Neural cell (in vitro differentiated cells): ENCODE results near the gene EMC8. TPM values are rescaled to one million over a fixed set of nuclear protein-coding genes. Genes with fewer than 3 reads are reported as not detected.

ENCODE experiments used
- H2AFZ ChIP-seq: fragments of 200-600, 300-800 bp; sonication (generic), shearing (Covaris generic); 2 replicates; pipeline ENCODE4 v1.6.0; 2014; ENCODE audit warnings: low read depth, mild to moderate bottlenecking, antibody characterized with exemption, low read length, moderate library complexity
- H3F3A ChIP-seq: fragments of 200-600 bp; shearing (Covaris generic); 2 replicates; pipeline ENCODE4 v1.6.1; 2016; ENCODE audit warnings: mild to moderate bottlenecking, moderate library complexity, mixed read lengths, antibody characterized with exemption, low read length; ENCODE audit not compliant: insufficient read depth, poor library complexity, severe bottlenecking
- H3K27ac ChIP-seq: fragments of 200-600, 300-800 bp; sonication (generic), shearing (Covaris generic); 2 replicates; pipeline ENCODE4 v1.5.1; 2014; ENCODE audit warnings: mild to moderate bottlenecking, low read length, moderate library complexity
- H3K27me3 ChIP-seq: fragments of 300-800, 200-600 bp; sonication (generic), shearing (Covaris generic); 2 replicates; pipeline ENCODE4 v1.6.0; 2014; ENCODE audit warnings: mild to moderate bottlenecking, low read depth, low read length, moderate library complexity; ENCODE audit not compliant: insufficient read depth
- H3K36me3 ChIP-seq: fragments of 300-800, 200-600 bp; sonication (generic), shearing (Covaris generic); 2 replicates; pipeline ENCODE4 v1.5.1; 2014; ENCODE audit warnings: mild to moderate bottlenecking, antibody characterized with exemption, low read length, moderate library complexity; ENCODE audit not compliant: insufficient read depth
- H3K4me2 ChIP-seq: fragments of 300-800, 200-600 bp; sonication (generic), shearing (Covaris generic); 2 replicates; pipeline ENCODE4 v1.6.0; 2014; ENCODE audit warnings: mild to moderate bottlenecking, low read length
- H3K4me3 ChIP-seq: fragments of 300-800, 200-600 bp; sonication (generic), shearing (Covaris generic); 2 replicates; pipeline ENCODE4 v1.5.1; 2014; ENCODE audit warnings: mild to moderate bottlenecking, low read length, moderate library complexity
- H3K79me2 ChIP-seq: fragments of 200-600 bp; shearing (Covaris generic); replicated peaks from 2 replicates; pipeline ENCODE4 v1.6.0; 2014; ENCODE audit warnings: mild to moderate bottlenecking, low read length, moderate library complexity; ENCODE audit not compliant: insufficient read depth
- H3K9ac ChIP-seq: fragments of 300-800, 200-600 bp; sonication (generic), shearing (Covaris generic); 2 replicates; pipeline ENCODE4 v1.6.1; 2016; ENCODE audit warnings: mild to moderate bottlenecking, low read length, mixed read lengths
- H3K9me2 ChIP-seq: fragments of 200-600 bp; shearing (Covaris generic); 2 replicates; pipeline ENCODE4 v1.6.1; 2016; ENCODE audit warnings: mild to moderate bottlenecking, low read length, mixed read lengths; ENCODE audit not compliant: insufficient read depth
- H3K9me3 ChIP-seq: fragments of 200-600, 300-800 bp; sonication (generic), shearing (Covaris generic); 2 replicates; pipeline ENCODE4 v1.6.1; 2016; ENCODE audit warnings: mild to moderate bottlenecking, mixed run types, low read length, moderate library complexity, mixed read lengths
- H4K20me1 ChIP-seq: fragments of 200-600 bp; shearing (Covaris generic); 2 replicates; pipeline ENCODE4 v1.6.1; 2016; ENCODE audit warnings: mild to moderate bottlenecking, mixed run types; ENCODE audit not compliant: insufficient read depth
- EP300 ChIP-seq: fragments of 450-650 bp; conservative IDR thresholded peaks from 2 replicates; pipeline ENCODE4 v1.6.1; 2014; ENCODE audit warnings: antibody characterized with exemption, mild to moderate bottlenecking, moderate library complexity; ENCODE audit not compliant: poor library complexity, severe bottlenecking
- EZH2 ChIP-seq: fragments of 200-600, 300-800 bp; shearing (Covaris generic), sonication (generic); IDR thresholded peaks from 2 replicates; pipeline ENCODE4 v1.6.1; 2014; ENCODE audit warnings: antibody characterized with exemption, low read length, borderline replicate concordance, mild to moderate bottlenecking; ENCODE audit not compliant: insufficient read depth, poor library complexity, severe bottlenecking
- MXI1 ChIP-seq: fragments of 450-650 bp; conservative IDR thresholded peaks from 2 replicates; pipeline ENCODE4 v1.6.1; 2014; ENCODE audit warnings: antibody characterized with exemption, mild to moderate bottlenecking; ENCODE audit not compliant: poor library complexity, severe bottlenecking
- POLR2AphosphoS5 ChIP-seq: IDR thresholded peaks from 2 replicates; pipeline ENCODE4 v1.6.1; 2012
- RAD21 ChIP-seq: fragments of 450-650 bp; conservative IDR thresholded peaks from 2 replicates; pipeline ENCODE4 v1.6.1; 2014; ENCODE audit warnings: antibody characterized with exemption, mild to moderate bottlenecking, moderate library complexity
- SMC3 ChIP-seq: fragments of 450-650 bp; conservative IDR thresholded peaks from 2 replicates; pipeline ENCODE4 v1.6.1; 2014; ENCODE audit warnings: antibody characterized with exemption, mild to moderate bottlenecking, moderate library complexity; ENCODE audit not compliant: poor library complexity
- TAF1 ChIP-seq: IDR thresholded peaks from 2 replicates; pipeline ENCODE4 v1.6.1; 2012; ENCODE audit warnings: low read depth
- polyA plus RNA-seq: library from polyadenylated mRNA; depleted of rRNA; stranded (reverse); fragments of >200 nt; gene quantifications from 2 replicates; pipeline ENCODE4 v1.2.3, GENCODE V29; 2014
- TF ChIP-seq, protein P1 (sequence below): IDR thresholded peaks from 2 replicates; pipeline ENCODE4 v1.6.1; 2012; ENCODE audit warnings: borderline replicate concordance
- TF ChIP-seq, protein P2 (sequence below): fragments of 450-650 bp; IDR thresholded peaks from 2 replicates; pipeline ENCODE4 v1.5.1; 2014; ENCODE audit warnings: antibody characterized with exemption, mild to moderate bottlenecking, moderate library complexity; ENCODE audit not compliant: poor library complexity, severe bottlenecking

Gene EMC8
- polyA plus RNA-seq, 1 donor from 2014 or later, result 38.9 TPM

DNA sequence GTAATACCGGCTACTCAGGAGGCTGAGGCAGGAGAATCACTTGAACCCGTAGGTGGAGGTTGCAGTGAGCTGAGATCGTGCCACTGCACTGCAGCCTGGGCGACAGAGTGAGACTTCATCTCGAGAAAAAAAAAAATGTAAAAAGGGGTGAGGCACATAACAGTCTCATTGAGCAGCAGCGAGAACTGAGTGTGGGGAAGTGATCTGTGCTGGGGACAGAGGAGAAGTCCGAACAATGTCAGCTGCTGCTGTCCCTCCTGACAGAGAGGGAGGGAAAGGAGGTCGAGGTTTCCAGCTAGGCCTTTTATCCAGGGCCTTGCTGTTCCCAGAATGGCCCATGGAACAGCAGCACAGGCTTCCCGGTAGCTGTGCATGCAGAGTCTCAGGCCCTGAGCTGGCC lies 62.4 kb downstream of the EMC8 start:
- no peaks in the 10 kb centered on the region for H3K36me3 ChIP-seq
- H3K27me3 ChIP-seq, result no peaks in the 10 kb centered on the region
- H3K9me3 ChIP-seq, result no peaks in the 10 kb centered on the region
- H3K4me2 ChIP-seq, result no peak overlapping the region
- H3F3A ChIP-seq, result no peaks in the 10 kb centered on the region
- H3K79me2 ChIP-seq, result no peaks in the 10 kb centered on the region
- H3K9ac ChIP-seq, result no peak overlapping the region
- H3K9me2 ChIP-seq, result no peaks in the 10 kb centered on the region
- no peaks in the 10 kb centered on the region for H4K20me1 ChIP-seq
- no peak overlapping the region for H3K4me3 ChIP-seq
- TF ChIP-seq EP300 (no peak), SMC3 (no peak), TAF1 (no peak), POLR2AphosphoS5 (no peak), RAD21 (no peak), EZH2 (no peak), MXI1 (no peak)
- TF ChIP-seq, protein P1, sequence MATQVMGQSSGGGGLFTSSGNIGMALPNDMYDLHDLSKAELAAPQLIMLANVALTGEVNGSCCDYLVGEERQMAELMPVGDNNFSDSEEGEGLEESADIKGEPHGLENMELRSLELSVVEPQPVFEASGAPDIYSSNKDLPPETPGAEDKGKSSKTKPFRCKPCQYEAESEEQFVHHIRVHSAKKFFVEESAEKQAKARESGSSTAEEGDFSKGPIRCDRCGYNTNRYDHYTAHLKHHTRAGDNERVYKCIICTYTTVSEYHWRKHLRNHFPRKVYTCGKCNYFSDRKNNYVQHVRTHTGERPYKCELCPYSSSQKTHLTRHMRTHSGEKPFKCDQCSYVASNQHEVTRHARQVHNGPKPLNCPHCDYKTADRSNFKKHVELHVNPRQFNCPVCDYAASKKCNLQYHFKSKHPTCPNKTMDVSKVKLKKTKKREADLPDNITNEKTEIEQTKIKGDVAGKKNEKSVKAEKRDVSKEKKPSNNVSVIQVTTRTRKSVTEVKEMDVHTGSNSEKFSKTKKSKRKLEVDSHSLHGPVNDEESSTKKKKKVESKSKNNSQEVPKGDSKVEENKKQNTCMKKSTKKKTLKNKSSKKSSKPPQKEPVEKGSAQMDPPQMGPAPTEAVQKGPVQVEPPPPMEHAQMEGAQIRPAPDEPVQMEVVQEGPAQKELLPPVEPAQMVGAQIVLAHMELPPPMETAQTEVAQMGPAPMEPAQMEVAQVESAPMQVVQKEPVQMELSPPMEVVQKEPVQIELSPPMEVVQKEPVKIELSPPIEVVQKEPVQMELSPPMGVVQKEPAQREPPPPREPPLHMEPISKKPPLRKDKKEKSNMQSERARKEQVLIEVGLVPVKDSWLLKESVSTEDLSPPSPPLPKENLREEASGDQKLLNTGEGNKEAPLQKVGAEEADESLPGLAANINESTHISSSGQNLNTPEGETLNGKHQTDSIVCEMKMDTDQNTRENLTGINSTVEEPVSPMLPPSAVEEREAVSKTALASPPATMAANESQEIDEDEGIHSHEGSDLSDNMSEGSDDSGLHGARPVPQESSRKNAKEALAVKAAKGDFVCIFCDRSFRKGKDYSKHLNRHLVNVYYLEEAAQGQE, result no peak
- TF ChIP-seq, protein P2, sequence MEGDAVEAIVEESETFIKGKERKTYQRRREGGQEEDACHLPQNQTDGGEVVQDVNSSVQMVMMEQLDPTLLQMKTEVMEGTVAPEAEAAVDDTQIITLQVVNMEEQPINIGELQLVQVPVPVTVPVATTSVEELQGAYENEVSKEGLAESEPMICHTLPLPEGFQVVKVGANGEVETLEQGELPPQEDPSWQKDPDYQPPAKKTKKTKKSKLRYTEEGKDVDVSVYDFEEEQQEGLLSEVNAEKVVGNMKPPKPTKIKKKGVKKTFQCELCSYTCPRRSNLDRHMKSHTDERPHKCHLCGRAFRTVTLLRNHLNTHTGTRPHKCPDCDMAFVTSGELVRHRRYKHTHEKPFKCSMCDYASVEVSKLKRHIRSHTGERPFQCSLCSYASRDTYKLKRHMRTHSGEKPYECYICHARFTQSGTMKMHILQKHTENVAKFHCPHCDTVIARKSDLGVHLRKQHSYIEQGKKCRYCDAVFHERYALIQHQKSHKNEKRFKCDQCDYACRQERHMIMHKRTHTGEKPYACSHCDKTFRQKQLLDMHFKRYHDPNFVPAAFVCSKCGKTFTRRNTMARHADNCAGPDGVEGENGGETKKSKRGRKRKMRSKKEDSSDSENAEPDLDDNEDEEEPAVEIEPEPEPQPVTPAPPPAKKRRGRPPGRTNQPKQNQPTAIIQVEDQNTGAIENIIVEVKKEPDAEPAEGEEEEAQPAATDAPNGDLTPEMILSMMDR, result no peak
- H2AFZ ChIP-seq, result no peak overlapping the region
- no peak overlapping the region for H3K27ac ChIP-seq

DNA sequence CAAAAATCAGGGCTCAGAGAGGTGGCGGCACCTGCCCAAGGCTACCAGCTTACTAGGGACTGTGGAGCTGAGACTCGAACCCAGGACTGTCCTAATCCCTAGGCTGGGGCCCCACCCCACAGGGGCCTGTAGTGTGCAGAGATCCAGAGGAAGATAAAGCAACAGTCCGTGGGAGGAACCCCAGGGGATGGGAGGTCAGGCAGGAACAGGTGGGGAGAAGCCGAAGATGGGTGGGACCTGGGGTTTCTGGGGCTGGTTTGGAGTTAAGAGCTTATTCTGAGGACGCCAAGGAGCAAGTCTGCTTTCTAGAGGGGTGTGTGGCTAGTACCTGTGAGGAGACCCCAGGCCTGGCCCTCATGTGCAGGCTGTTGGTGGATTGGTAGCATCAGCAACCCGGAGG lies 63.4 kb downstream of the EMC8 start:
- no peak overlapping the region for H3K4me2 ChIP-seq
- H2AFZ ChIP-seq, result no peak overlapping the region
- H4K20me1 ChIP-seq, result no peaks in the 10 kb centered on the region
- H3K4me3 ChIP-seq, result no peak overlapping the region
- no peaks in the 10 kb centered on the region for H3K9me2 ChIP-seq
- H3K27me3 ChIP-seq, result no peaks in the 10 kb centered on the region
- no peaks in the 10 kb centered on the region for H3K9me3 ChIP-seq
- no peaks in the 10 kb centered on the region for H3F3A ChIP-seq
- no peaks in the 10 kb centered on the region for H3K36me3 ChIP-seq
- TF ChIP-seq, protein P1, result no peak
- TF ChIP-seq MXI1 (no peak), TAF1 (no peak), EP300 (no peak)
- no peak overlapping the region for H3K9ac ChIP-seq
- no peak overlapping the region for H3K27ac ChIP-seq
- H3K79me2 ChIP-seq, result no peaks in the 10 kb centered on the region
